ENCODE data around the gene UFC1.
"Not testable (repeated sequence)": the region's sequence is repeated elsewhere in the genome, so short reads cannot be mapped to it uniquely, and the experiment has no call there.

UFC1 gene

DNA sequence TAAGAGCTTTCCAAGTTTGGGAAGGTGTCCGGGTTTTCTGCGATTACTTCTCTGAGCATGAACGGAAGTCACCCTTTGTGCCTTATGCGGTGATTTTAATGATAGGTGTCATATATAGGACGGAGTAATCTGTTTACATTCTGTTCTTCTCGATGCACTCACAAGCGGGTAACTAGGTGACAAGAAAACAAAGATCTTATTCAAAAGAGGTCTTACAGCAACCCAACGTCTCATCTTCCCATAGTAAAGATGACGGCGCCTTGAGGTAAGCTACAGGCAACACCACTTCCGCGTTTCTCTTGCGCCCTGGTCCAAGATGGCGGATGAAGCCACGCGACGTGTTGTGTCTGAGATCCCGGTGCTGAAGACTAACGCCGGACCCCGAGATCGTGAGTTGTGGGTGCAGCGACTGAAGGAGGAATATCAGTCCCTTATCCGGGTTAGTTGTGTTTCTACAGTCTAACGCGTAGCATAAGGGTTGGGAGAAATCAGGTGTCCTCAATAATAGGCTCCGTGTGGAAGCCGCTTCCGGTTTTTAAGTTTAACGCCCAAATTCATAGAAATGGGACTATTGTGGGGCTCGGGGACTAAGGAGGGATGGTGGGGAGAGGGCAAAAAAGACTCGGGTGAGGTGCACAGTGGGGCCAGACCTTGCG, at the start of gene UFC1:
Gene UFC1, plus strand, starts transcription at position 297 of the 656 bp plus-strand sequence. Its CDS starts 20 bp downstream, at position 317.
- peak; percentile 48 to 50 for DNase-seq (ENCODE audit: low read depth in 2 of 2)

DNA sequence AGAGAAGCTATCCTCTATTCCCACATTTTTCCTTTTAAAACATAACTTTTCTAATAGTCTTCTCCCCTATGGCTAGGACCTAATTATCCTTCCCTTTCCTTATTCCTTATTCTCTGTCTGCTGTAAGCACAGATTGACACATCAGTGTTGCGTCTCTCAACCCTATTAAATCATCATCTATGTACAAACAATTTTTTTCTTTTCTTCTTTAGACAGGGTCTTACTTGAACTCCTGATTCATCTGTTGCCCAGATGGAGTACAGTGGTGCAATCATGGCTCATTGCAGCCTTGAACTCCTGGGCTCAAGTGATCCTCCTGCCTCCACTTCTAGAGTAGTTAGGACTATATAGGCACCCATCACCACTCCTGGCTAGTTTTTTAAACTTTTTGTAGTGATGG, 47.3 kb upstream of the UFC1 start:
- no peak for DNase-seq (ENCODE audit: low read depth in 2 of 2)

DNA sequence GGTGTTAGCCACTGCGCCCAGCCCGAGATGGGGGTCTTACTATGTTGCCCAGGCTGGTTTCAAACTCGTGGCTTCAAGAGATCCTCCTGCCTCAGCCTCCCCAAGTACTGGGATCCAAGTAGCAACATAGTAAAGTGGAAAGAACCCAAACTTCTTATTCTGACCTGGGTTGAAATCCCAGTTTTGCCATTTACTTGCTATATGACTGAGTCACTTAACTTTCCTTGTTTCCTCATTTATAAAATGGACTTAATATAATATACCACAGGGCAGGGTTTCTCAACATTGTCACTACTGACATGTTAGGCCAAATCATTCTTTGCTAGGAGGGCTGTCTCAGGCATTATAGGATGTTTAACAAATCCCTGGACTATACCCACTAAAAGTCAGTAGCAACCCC, 42.7 kb upstream of the UFC1 start:
- no peak for DNase-seq (ENCODE audit: low read depth in 2 of 2)

DNA sequence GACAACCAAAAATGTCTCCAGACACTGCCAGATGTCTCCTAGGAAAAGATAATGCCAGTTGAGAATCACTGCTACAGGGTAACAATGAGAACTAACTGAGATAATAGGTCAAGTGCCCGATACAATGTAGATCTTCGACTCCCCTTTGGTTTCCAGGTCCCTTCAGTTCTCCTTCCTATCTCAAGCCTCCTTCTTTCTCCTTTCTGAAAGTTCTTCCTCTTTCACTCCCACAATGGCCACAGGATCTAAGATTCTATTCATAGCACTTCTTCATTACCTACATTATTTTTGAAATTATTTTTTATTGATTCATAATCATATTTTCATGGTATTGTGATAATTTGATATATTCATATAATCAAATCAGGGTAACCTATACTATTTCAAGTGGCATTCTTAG, 42.3 kb upstream of the UFC1 start:
- DNase-seq (ENCODE audit: low read depth in 2 of 2): no peak

DNA sequence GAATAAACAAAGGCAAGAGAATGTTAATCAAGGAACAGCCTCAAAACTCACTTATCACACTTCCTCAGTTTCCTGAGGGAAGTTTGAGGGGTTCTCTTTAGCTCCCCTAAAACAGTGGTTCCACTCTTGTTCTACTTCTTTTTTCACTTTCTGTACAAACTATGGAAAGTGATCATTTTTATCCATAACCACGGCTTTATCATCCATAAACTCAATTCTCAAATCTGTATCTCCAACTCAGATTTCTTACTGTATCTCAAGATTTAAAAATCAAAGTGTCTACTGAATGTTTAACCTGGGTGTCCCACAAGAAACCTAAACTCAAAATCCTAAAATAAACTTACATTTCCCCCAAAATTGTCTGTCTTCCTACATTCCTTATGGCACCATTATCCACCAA, 39.9 kb upstream of the UFC1 start:
- DNase-seq (ENCODE audit: low read depth in 2 of 2): no peak

DNA sequence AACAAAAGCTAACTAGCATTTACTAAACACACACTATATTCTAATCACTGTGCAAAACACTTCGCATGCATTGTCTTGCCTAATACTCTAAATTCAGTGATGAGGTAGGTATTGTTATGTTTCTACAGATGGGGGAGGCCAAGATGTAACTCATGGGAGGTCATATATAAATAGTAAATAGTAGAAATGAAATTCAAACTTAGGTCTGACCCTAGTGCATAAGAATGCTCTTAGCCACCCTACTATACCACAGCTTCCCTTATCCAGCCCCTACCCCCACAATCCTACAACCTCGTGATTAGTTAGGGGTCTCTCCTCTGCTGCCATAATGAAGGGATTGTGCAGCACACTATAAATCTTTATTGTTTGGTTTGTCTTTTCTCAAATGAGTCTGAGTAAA, 39.2 kb upstream of the UFC1 start:
- no peak for DNase-seq (ENCODE audit: low read depth in 2 of 2)

DNA sequence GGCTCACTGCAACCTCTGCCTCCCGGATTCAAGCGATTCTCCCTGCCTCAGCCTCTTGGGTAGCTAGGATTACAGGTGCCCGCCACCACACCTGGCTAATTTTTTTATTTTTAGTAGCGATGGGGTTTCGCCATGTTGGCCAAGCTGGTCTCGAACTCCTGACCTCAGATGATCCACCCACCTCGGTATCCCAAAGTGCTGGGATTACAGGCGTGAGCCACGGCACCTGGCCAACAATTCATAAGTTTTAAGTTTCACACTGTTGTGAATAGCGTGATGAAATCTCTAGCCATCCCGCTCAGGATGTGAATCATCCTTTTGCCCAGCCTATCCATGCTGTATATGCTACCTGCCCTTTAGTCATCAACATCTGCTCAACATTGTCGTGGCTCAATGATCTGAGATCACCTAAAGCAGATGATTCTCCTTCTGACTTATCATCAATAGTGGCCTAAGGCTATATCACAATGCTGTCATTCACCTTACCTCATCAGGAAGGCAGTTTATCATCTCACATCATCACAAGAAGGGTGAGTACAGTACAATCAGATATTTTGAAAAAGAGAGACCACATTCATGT, 38.6 kb upstream of the UFC1 start:
- no peak for DNase-seq (ENCODE audit: low read depth in 2 of 2)

DNA sequence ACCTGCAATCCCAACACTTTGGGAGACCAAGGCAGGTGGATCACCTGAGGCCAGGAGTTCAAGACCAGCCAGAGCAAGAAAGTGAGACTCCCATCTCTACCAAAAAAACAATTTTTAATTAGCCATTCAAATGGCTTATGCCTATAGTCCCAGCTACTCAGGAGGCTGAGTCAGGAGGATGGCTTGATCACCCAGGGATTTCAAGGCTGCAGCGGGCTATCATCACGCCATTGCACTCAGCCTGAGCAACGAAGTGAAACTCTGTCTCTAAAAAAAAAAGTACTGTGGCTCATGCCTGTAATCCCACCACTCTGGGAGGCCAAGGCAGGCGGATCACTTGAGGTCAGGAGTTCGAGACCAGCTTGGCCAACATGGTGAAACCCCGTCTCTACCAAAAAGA, 37.8 kb upstream of the UFC1 start:
- DNase-seq (ENCODE audit: low read depth in 2 of 2): not testable (repeated sequence)

DNA sequence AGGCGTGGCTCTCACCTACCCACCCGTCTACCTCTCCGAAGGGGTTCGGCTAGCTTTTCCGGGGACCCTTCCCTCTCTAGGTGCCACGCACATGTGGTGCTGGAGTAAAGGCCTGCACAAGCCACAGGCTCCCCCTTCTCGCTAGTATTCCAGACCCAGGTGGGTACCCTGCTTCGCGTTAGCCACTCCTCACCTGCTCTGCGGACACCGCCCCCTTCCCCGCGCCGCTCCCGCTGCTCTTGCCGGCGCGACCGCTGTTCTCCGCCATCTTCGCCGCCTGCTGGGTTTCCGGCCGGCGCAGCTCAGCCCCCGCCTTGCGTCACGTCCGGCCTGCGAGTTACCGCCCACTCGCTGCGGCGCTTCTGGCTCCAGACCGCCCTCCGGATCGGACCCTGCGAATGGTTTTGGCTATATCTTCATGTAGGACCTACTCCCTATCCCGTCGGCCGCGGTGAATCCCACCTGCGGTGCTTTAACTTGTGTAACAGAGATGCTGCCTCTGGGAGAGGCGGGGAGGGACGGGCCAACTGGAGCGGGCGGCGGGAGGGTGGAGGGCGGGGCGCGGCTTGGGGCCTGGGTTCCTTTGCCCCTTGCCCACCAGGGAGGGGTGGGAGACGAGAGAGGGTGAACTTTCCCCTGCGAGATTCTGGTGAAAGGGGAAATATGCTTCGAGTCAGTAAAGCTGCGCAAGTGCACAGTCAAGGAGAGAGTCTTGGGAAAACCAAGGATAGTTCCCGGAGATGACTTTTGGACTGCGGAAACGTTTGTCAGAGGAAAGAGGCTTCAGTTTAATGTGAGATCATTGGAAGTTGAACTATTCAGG, 35.8 kb upstream of the UFC1 start, which contains the start of the genes NIT1 and PFDN2:
Gene NIT1, plus strand, starts transcription at position 347 of the 823 bp plus-strand sequence. Its CDS starts 72 bp downstream, at position 419.
Gene PFDN2, minus strand, starts transcription at position 279 of the 823 bp plus-strand sequence. Its CDS starts 11 bp downstream, at position 268.
- peak; percentile 41 to 71 for DNase-seq (ENCODE audit: low read depth in 2 of 2)

DNA sequence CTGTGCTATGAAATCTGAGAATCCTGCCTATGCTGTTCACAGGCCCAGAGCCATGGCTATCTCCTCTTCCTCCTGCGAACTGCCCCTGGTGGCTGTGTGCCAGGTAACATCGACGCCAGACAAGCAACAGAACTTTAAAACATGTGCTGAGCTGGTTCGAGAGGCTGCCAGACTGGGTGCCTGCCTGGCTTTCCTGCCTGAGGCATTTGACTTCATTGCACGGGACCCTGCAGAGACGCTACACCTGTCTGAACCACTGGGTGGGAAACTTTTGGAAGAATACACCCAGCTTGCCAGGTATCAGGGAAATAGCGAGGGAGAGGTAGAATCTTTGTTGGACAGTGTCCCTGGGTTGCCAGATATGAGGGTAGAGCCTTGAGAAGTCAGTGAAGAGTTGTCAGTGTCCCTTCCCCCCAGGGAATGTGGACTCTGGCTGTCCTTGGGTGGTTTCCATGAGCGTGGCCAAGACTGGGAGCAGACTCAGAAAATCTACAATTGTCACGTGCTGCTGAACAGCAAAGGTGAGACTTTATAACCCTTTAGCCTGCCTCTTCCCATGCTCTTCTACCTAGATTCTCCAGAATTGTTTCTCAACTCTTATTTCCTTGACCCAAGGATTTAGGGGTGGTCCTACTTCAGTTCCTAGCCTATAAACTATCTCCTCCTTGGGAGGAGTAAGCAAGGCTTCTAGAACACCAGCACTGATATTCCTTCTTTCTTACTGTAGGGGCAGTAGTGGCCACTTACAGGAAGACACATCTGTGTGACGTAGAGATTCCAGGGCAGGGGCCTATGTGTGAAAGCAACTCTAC, 34.5 kb upstream of the UFC1 start:
- no peak for DNase-seq (ENCODE audit: low read depth in 2 of 2)

DNA sequence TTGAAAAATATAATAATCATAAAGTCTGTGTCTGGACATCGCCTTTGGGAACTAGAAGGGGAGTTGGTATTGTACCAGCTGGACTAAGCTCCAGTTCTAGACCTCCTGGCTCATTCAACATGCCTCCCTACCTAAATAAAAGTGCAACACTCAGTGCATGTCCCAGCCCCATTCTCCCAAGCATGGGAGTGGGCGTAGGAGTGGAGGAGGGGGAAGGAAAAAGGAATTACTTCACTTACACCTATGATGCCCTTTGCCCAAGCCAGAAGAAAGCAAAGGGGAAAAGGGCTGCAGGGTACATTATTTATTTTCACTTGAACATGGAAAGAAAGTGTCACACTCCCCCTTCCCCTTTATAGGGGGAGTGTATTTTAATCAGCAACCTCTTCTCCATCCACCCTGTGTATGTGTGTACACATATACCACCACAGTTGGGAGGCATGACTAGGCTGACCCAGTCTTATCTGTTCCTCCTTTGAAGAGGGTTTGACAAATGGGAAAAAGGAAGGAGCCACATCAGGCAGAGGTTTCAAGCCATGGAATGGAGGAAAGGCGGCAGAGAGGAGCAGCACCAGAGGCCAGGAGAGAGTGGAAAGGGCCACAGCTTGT, 32.6 kb upstream of the UFC1 start:
- no peak for DNase-seq (ENCODE audit: low read depth in 2 of 2)

DNA sequence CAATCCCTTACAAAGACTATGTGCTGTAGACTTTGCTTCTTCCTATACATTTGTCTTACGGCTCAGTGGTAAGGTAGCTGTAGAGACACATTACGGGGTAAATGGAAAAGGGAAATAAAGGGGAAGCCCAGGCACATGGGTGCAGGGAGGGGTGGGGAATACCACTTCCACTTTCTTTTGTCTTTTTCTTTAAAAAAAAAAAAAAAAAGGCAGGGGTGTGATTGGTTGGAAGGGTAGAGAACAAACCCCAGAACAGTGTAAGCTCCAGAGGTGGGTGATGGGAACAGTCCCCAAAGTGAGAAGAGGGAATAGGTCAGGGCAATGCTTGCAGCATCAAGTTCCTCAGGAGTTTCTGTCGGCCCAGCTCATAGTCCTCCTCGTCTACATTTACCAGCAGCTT, 31.9 kb upstream of the UFC1 start:
- no peak for DNase-seq (ENCODE audit: low read depth in 2 of 2)

DNA sequence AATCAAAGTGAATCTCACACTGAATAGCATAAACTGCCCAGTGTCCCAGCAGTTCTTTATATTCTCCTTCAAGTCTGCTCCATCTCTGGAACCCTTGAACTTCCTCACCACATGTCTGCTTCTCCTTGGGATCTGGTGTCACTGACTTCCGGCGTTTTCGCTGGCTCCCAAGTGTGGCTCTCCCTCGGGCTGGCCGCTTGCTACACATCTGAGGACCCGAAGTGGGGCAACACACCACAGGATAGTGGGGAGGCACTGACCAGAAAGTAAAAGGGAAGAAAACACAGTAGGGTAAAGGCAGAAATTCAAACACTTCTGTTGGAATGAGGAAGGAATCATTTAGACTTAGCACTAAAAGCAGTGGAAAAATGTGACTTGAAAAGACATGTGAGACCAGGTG, 30.8 kb upstream of the UFC1 start:
- DNase-seq (ENCODE audit: low read depth in 2 of 2): no peak

DNA sequence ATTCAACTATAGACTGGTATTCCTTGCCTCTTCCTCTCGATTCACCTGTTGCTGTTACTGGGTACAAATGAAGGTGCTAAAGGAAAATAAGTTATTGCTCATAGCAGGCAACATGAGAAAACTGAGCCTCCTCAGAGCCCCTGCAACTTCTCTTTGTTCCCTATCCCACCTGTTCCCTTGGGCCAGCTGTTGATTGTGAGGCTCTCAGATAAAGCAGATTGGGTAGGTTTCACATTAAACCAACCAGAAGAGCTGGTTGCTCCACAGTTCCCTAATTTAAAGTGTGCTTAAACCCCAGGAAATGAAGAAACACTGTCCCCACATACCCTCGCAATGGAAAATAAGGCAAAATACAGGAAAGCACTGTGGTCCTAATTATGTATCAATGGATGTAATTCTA, 26.1 kb upstream of the UFC1 start:
- DNase-seq (ENCODE audit: low read depth in 2 of 2): no peak

DNA sequence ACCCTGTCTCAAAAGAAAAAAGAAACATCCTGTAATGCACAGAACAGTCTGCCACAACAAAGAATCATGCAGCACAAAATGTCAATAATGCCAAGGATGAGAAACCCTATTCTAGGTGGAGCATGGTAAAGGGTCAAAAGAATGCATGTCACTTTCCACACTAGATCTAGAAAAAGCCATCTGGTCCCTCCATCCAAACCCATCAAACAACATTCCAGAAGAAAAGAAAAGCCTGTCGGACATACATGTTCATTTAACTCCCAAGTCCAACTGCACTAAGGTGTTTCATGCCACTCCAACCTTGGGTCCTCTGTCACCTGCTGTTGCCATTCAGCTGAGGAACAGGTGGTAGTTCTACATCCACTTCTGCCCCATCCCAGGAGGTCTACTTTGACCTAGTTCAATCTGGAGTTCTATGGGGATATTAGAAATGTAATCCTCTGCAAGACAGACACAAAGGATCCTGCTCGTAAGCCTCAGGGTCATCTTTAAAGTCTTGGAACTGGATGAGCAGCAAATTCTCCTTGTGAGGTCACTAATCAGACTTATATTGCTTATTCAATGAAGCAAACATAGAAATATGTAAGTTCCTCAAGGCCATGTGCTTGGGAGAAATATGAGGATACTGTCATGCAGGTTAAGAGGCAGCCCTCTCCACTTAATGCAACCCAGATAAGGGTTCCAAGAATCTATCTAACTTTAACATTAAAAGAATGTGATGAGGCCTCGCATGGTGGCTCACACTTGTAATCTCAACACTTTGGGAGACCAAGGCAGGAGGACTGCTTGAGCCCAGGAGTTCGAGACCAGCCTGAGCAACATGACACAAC, 25.0 kb upstream of the UFC1 start:
- DNase-seq (ENCODE audit: low read depth in 2 of 2): no peak

DNA sequence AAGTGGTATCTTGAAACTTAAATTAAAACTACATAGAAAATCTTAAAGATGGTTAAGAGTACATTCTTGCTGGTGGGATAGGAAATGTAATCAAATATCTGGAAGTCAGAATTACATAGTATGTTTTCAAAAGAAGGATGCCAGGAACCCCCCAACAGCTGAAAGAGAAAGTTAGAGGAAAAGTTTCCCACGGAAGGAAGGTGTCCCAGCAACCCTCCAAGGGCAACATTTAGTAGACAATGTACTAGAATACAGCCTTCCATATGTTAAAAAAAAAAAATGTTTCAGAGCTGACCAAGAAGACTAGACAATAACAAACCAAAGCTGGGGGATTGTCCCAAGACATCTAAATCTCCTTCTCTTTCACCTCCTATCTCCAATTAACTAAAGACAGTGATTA, 23.5 kb upstream of the UFC1 start:
- DNase-seq (ENCODE audit: low read depth in 2 of 2): no peak

DNA sequence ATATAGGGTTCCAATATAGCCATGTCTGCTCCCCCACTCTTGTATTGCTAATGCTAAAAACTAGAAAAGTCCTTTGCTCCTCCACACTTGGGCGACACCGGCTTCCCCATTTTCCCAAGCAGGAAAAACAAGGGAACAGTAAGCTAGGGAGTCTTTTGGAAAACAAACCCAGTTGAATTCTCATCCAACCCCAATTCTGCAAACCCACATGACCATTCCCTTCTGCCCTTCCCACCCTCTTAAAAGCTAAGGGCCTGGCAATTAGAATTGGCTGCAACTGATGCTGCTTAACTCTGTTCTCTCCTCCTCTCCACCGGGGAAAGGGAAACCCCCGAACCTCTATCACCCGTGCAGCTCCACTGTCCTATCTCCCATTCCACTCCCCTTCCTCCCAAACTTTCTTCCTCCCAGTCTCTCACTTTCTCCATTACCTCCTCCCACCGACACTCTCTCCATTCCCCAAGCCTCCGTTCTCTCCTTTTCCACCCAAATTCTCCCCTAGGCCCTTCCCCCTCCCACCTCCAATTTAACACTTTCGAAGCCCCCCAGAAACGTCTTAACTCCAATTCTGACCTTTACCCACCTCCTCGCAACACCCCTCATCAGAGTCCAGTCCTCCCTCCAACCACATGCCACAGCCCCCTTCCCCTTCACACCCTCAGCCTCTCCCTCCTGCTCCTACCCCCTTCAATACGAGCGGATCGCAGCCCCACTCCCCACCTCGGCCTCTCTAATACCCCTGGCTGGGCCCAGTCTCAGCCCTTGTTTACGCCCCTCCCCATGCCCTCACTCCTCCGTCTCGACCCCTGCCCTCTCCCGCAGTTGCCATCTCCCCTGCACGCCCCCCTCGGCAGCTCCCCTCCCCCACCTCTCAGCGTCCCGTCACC, 22.0 kb upstream of the UFC1 start:
- no peak for DNase-seq (ENCODE audit: low read depth in 2 of 2)

DNA sequence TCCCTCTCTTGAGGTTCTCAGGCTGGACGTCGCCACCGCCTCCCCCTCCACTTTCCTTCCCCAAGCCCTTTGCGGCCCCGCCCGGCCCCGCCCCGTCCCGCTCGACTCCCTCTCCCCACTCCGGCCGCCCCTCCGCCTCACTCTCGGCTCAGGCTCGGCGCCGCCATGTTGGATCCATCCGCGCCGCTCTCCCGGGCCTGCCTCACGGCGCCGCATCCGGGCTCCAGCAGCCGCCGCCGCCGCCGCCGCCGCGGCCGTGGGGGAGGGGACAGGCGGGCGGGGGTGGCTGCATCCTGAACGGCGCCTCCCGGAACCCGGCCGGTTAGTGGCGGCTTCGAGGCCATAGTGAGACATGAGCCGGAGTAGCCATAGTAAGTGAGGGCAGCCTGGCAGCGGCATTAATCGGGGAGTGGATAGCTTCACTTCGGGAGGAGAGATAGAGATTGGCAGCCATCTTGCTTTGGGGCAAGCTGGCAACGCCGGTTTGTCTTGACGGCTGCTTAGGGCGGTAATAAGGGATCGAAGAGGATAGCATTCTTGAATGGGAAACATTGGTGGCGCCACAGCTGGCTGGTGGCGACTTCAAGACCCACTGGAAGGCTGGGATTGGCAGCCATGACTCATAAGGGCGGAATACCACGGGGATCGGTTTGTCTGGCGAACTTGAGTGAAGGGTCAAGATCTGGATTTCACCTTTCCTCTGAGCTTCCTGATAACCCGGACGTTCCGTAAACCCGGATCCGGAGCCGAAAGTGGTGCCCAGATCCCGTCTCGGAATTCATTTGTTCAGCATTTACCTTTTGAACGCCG, 21.2 kb upstream of the UFC1 start, which contains the start of gene DEDD:
Gene DEDD, minus strand, starts transcription at position 258 of the 810 bp plus-strand sequence. CDS start 8,205 bp downstream, outside the sequence.
- peak; percentile 78 to 79 for DNase-seq (ENCODE audit: low read depth in 2 of 2)
